Glutamatergic neuron (in vitro differentiated cells): ENCODE results near the gene ITFG1. TPM values are rescaled to one million over a fixed set of nuclear protein-coding genes. Genes with fewer than 3 reads are reported as not detected.

Experiments
- DNase-seq: peaks from one replicate; pipeline ENCODE4 v3.0.0; 2022
- H3K27ac Mint-ChIP-seq: one replicate; pipeline ENCODE4 v1.8.0; 2020; ENCODE audit warnings: mild to moderate bottlenecking, mixed read lengths, inconsistent platforms; ENCODE audit not compliant: unreplicated experiment
- H3K27me3 Mint-ChIP-seq: one replicate; pipeline ENCODE4 v1.8.0; 2020; ENCODE audit warnings: mild to moderate bottlenecking, moderate library complexity, mixed read lengths, inconsistent platforms; ENCODE audit not compliant: unreplicated experiment
- H3K36me3 Mint-ChIP-seq: one replicate; pipeline ENCODE4 v1.8.0; 2020; ENCODE audit warnings: mild to moderate bottlenecking, mixed read lengths, inconsistent platforms; ENCODE audit not compliant: unreplicated experiment
- H3K4me1 Mint-ChIP-seq: one replicate; pipeline ENCODE4 v1.8.0; 2020; ENCODE audit warnings: mild to moderate bottlenecking, low read depth, mixed read lengths, inconsistent platforms; ENCODE audit not compliant: unreplicated experiment
- H3K4me3 Mint-ChIP-seq: one replicate; pipeline ENCODE4 v1.8.0; 2020; ENCODE audit warnings: mild to moderate bottlenecking, mixed read lengths, inconsistent platforms; ENCODE audit not compliant: unreplicated experiment
- H3K9me3 Mint-ChIP-seq: one replicate; pipeline ENCODE4 v1.8.0; 2020; ENCODE audit warnings: mild to moderate bottlenecking, moderate library complexity, mixed read lengths, inconsistent platforms; ENCODE audit not compliant: unreplicated experiment
- total RNA-seq: library from RNA; stranded (reverse); fragmentation: NEBNext Ultra II Directional; extraction: Animal tissue kit (Norgen Biotek cat#: 25700); gene quantifications from one replicate; pipeline ENCODE4 v1.2.1, GENCODE V29; 2021; ENCODE audit not compliant: unreplicated experiment
- TF ChIP-seq, protein P1 (sequence below): fragments of 200-600 bp; sonication (generic); IDR thresholded peaks from one replicate; pipeline ENCODE4 v1.5.0; 2021; ENCODE audit not compliant: partially characterized antibody, unreplicated experiment

ITFG1 gene
- total RNA-seq, 1 donor from 2014 or later, result 68.7 TPM

DNA sequence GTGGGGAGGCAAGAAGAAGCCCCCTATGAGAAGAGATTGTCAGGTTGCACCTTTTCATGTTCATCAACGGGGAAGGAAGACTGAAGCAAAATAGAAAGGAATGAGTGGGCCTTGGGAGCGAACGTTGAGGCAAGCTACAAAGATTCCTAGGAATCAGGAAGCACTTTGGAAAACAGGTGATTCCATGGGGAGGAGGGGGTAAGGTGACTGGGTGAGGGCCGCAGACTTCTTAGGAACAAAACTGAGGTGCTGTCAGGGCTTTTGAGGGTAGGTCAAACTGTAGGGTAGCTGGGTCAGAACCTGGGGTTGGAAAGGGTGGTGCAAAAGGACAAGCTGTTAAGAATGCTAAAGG, 528 bp downstream of the ITFG1 start:
- TF ChIP-seq, protein P1, sequence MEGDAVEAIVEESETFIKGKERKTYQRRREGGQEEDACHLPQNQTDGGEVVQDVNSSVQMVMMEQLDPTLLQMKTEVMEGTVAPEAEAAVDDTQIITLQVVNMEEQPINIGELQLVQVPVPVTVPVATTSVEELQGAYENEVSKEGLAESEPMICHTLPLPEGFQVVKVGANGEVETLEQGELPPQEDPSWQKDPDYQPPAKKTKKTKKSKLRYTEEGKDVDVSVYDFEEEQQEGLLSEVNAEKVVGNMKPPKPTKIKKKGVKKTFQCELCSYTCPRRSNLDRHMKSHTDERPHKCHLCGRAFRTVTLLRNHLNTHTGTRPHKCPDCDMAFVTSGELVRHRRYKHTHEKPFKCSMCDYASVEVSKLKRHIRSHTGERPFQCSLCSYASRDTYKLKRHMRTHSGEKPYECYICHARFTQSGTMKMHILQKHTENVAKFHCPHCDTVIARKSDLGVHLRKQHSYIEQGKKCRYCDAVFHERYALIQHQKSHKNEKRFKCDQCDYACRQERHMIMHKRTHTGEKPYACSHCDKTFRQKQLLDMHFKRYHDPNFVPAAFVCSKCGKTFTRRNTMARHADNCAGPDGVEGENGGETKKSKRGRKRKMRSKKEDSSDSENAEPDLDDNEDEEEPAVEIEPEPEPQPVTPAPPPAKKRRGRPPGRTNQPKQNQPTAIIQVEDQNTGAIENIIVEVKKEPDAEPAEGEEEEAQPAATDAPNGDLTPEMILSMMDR, result no peak
- DNase-seq, result no peak
- Mint-ChIP-seq H3K36me3 (no peaks in the 10 kb centered on the region), H3K27me3 (peaks cover 2% of the 10 kb centered on the region), H3K4me3 (peak overlapping the region; percentile 89), H3K9me3 (peaks cover 5% of the 10 kb centered on the region), H3K4me1 (peaks cover 25% of the 10 kb centered on the region), H3K27ac (peak overlapping the region; percentile 95)

DNA sequence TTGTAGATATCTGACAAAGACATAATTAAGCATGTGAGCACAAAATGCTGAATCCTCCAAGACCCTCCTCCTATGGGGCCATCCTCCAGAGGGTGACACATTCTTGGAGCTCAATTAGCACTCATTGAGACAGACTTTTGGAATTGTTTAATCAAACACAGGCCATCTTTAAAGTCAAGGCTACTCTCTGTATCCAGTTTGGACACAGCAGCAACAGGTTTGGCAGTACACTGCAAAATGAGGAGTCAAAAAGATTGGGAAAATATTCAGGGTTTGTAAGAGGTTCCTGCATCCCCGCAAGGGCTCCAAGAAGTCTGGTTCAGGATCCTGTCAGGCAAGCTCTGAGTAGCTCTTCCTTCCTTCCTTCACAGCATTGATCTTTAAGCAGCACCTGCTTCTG, 1.3 kb downstream of the ITFG1 start:
- H3K9me3 Mint-ChIP-seq, result peaks cover 5% of the 10 kb centered on the region
- H3K36me3 Mint-ChIP-seq, result no peaks in the 10 kb centered on the region
- TF ChIP-seq, protein P1, result no peak
- H3K27me3 Mint-ChIP-seq, result peaks cover 2% of the 10 kb centered on the region
- H3K4me1 Mint-ChIP-seq, result peaks cover 23% of the 10 kb centered on the region
- H3K4me3 Mint-ChIP-seq, result peak overlapping the region; percentile 89
- peak overlapping the region; percentile 95 for H3K27ac Mint-ChIP-seq
- no peak for DNase-seq

GRCh38 chr16:47458331-47458730, 2.5 kb downstream of the ITFG1 start:
- TF ChIP-seq, protein P1, result no peak
- peaks cover 5% of the 10 kb centered on the region for H3K9me3 Mint-ChIP-seq
- H3K4me3 Mint-ChIP-seq, result no peak overlapping the region
- H3K36me3 Mint-ChIP-seq, result no peaks in the 10 kb centered on the region
- H3K27me3 Mint-ChIP-seq, result peaks cover 2% of the 10 kb centered on the region
- H3K4me1 Mint-ChIP-seq, result peaks cover 12% of the 10 kb centered on the region
- DNase-seq, result no peak
- no peak overlapping the region for H3K27ac Mint-ChIP-seq

DNA sequence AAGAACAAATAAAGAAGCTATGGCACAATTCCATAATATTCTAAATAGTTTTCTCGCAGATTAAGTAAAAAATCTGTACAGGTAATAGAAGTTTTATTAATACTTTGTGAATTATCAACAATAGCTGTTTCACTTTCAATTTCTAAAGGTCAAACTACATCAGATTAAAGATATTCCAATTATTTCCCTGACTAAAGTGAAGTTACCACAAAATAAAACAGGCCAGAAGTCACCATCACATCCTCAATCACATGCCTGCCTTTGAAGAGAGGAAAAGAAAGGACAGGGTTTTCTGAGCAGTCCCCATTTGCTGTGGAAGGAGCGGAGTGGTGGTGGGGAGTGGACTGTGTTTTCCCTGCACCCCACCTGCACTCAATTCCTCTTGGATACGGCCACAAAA, 11.1 kb downstream of the ITFG1 start:
- Mint-ChIP-seq H3K4me3 (no peak overlapping the region), H3K9me3 (no peaks in the 10 kb centered on the region), H3K36me3 (no peaks in the 10 kb centered on the region), H3K27me3 (no peaks in the 10 kb centered on the region), H3K4me1 (no peaks in the 10 kb centered on the region), H3K27ac (no peak overlapping the region)
- no peak for DNase-seq
- TF ChIP-seq, protein P1, result no peak

- no peaks in the 10 kb centered on the region for H3K9me3 Mint-ChIP-seq
- peak overlapping the region; percentile 56 for H3K27ac Mint-ChIP-seq
- no peaks in the 10 kb centered on the region for H3K4me1 Mint-ChIP-seq
- DNase-seq, result no peak
- no peaks in the 10 kb centered on the region for H3K27me3 Mint-ChIP-seq
- no peaks in the 10 kb centered on the region for H3K36me3 Mint-ChIP-seq
- TF ChIP-seq, protein P1, result no peak
- no peak overlapping the region for H3K4me3 Mint-ChIP-seq
These were observed 11.9 kb downstream of the ITFG1 start for GRCh38 chr16:47448830-47449575.
